A673 (cell line): ENCODE measurements around the gene CLDN7.

Experiments
- EZH2 ChIP-seq: fragments of 200-600 bp; sonication (generic); IDR thresholded peaks from 2 replicates; pipeline ENCODE4 v1.6.1; 2017; ENCODE audit warnings: borderline replicate concordance, low read depth, mild to moderate bottlenecking, mixed read lengths, antibody characterized with exemption, low read length; ENCODE audit not compliant: poor library complexity, severe bottlenecking
- TF ChIP-seq, protein P1 (sequence below): fragments of 300-800, 200-600 bp; sonication (generic); conservative IDR thresholded peaks from 2 replicates; pipeline ENCODE4 v1.5.1; 2017; ENCODE audit warnings: low read depth, mild to moderate bottlenecking, antibody characterized with exemption, low read length, moderate library complexity, mixed read lengths

- TF ChIP-seq, protein P1, sequence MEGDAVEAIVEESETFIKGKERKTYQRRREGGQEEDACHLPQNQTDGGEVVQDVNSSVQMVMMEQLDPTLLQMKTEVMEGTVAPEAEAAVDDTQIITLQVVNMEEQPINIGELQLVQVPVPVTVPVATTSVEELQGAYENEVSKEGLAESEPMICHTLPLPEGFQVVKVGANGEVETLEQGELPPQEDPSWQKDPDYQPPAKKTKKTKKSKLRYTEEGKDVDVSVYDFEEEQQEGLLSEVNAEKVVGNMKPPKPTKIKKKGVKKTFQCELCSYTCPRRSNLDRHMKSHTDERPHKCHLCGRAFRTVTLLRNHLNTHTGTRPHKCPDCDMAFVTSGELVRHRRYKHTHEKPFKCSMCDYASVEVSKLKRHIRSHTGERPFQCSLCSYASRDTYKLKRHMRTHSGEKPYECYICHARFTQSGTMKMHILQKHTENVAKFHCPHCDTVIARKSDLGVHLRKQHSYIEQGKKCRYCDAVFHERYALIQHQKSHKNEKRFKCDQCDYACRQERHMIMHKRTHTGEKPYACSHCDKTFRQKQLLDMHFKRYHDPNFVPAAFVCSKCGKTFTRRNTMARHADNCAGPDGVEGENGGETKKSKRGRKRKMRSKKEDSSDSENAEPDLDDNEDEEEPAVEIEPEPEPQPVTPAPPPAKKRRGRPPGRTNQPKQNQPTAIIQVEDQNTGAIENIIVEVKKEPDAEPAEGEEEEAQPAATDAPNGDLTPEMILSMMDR: no peak
- TF ChIP-seq EZH2: no peak
Measured at GRCh38 chr17:7249830-7250229, 12.4 kb downstream of the CLDN7 start.
